SK-N-MC (cell line): ENCODE data around the gene MUC20.
"Not testable (repeated sequence)": the region's sequence is repeated elsewhere in the genome, so short reads cannot be mapped to it uniquely, and the experiment has no call there.

Source experiments
- DNase-seq: peaks from one replicate; pipeline ENCODE4 v3.0.0-alpha.2; 2011; ENCODE audit warnings: low read depth, low spot score
- H3K27ac ChIP-seq: fragments of 200-600 bp; sonication (generic); 2 replicates; pipeline ENCODE4 v1.5.1; 2016; ENCODE audit warnings: mixed run types
- H3K36me3 ChIP-seq: fragments of 200-600 bp; sonication (generic); 2 replicates; pipeline ENCODE4 v1.6.1; 2017; ENCODE audit warnings: antibody characterized with exemption, low read length, mixed read lengths; ENCODE audit not compliant: insufficient read depth
- H3K4me3 ChIP-seq: fragments of 200-600 bp; sonication (generic); 2 replicates; pipeline ENCODE4 v1.5.1; 2016
- H3K9ac ChIP-seq: fragments of 200-600 bp; sonication (generic); 2 replicates; pipeline ENCODE4 v1.8.0; 2017; ENCODE audit warnings: mixed run types, mixed read lengths; ENCODE audit not compliant: insufficient read length
- H3K9me3 ChIP-seq: fragments of 200-600 bp; sonication (generic); 2 replicates; pipeline ENCODE4 v1.6.1; 2017; ENCODE audit warnings: low read depth, mild to moderate bottlenecking, antibody characterized with exemption, low read length, moderate library complexity, mixed read lengths
- EZH2 ChIP-seq: fragments of 200-600 bp; sonication (generic); IDR thresholded peaks from one replicate; pipeline ENCODE4 v1.6.1; 2017; ENCODE audit warnings: antibody characterized with exemption
- FOXP2 ChIP-seq: optimal IDR thresholded peaks from 2 replicates; pipeline ENCODE3; 2011; ENCODE audit warnings: mild to moderate bottlenecking, moderate library complexity; ENCODE audit not compliant: insufficient read depth; ENCODE audit errors: extremely low read length, control extremely low read depth
- POLR2AphosphoS5 ChIP-seq: IDR thresholded peaks from 2 replicates; pipeline ENCODE4 v1.6.1; 2012; ENCODE audit warnings: mild to moderate bottlenecking, low read depth, low read length, borderline replicate concordance

Gene MUC20

GRCh38 chr3:195729476-195730251 lies 8.9 kb downstream of the MUC20 start:
- DNase-seq = no peak
- no peak for TF ChIP-seq POLR2AphosphoS5
- no peak for TF ChIP-seq EZH2
- no peak for TF ChIP-seq FOXP2

GRCh38 chr3:195731356-195731905 lies 10.7 kb downstream of the MUC20 start:
- no peak for DNase-seq
- Histone ChIP-seq H3K4me3 (no peak overlapping the region), H3K27ac (no peak overlapping the region), H3K9me3 (no peaks in the 10 kb centered on the region), H3K36me3 (no peaks in the 10 kb centered on the region), H3K9ac (no peak overlapping the region)
- no peak for TF ChIP-seq POLR2AphosphoS5
- TF ChIP-seq FOXP2 = no peak
- TF ChIP-seq EZH2 = no peak

More at GRCh38 chr3:195729476-195730251, 8.9 kb downstream of the MUC20 start:
- H3K36me3 ChIP-seq = no peaks in the 10 kb centered on the region
- H3K9me3 ChIP-seq = no peaks in the 10 kb centered on the region
- no peak overlapping the region for H3K27ac ChIP-seq
- H3K4me3 ChIP-seq = no peak overlapping the region
- no peak overlapping the region for H3K9ac ChIP-seq

- no peaks in the 10 kb centered on the region for H3K36me3 ChIP-seq
- no peak overlapping the region for H3K4me3 ChIP-seq
- no peaks in the 10 kb centered on the region for H3K9me3 ChIP-seq
- no peak overlapping the region for H3K9ac ChIP-seq
- H3K27ac ChIP-seq = no peak overlapping the region
- no peak for DNase-seq
- TF ChIP-seq FOXP2 (no peak), EZH2 (no peak), POLR2AphosphoS5 (no peak)
Observed at GRCh38 chr3:195732940-195733339, 12.2 kb downstream of the MUC20 start.

GRCh38 chr3:195735036-195735695 lies 14.4 kb downstream of the MUC20 start:
- TF ChIP-seq FOXP2 = no peak
- no peak for TF ChIP-seq EZH2
- no peak for TF ChIP-seq POLR2AphosphoS5
- Histone ChIP-seq H3K27ac (no peak overlapping the region), H3K36me3 (no peaks in the 10 kb centered on the region), H3K4me3 (no peak overlapping the region), H3K9me3 (no peaks in the 10 kb centered on the region), H3K9ac (no peak overlapping the region)
- DNase-seq = no peak

- no peak overlapping the region for H3K27ac ChIP-seq
- no peak for TF ChIP-seq FOXP2
- H3K9ac ChIP-seq = no peak overlapping the region
- no peaks in the 10 kb centered on the region for H3K36me3 ChIP-seq
- no peaks in the 10 kb centered on the region for H3K9me3 ChIP-seq
- DNase-seq = no peak
- no peak overlapping the region for H3K4me3 ChIP-seq
Observed at GRCh38 chr3:195736866-195737490, 16.2 kb downstream of the MUC20 start.

- not testable (repeated sequence) for H3K27ac ChIP-seq, H3K9me3 ChIP-seq, H3K36me3 ChIP-seq, H3K9ac ChIP-seq, DNase-seq, H3K4me3 ChIP-seq
Observed at GRCh38 chr3:195737782-195738181, 17.0 kb downstream of the MUC20 start.

- DNase-seq = no peak
- no peaks in the 10 kb centered on the region for H3K36me3 ChIP-seq
- no peak overlapping the region for H3K9ac ChIP-seq
- no peak overlapping the region for H3K27ac ChIP-seq
- H3K4me3 ChIP-seq = no peak overlapping the region
- TF ChIP-seq POLR2AphosphoS5 (no peak), FOXP2 (no peak), EZH2 (no peak)
- H3K9me3 ChIP-seq = no peaks in the 10 kb centered on the region
Observed at GRCh38 chr3:195738274-195739044, 17.7 kb downstream of the MUC20 start.

GRCh38 chr3:195739561-195740111 lies 18.9 kb downstream of the MUC20 start:
- Histone ChIP-seq H3K4me3 (no peak overlapping the region), H3K9ac (no peak overlapping the region), H3K27ac (no peak overlapping the region), H3K36me3 (no peaks in the 10 kb centered on the region), H3K9me3 (no peaks in the 10 kb centered on the region)
- TF ChIP-seq EZH2 (no peak), POLR2AphosphoS5 (no peak), FOXP2 (no peak)
- DNase-seq = no peak
